AML-193 (cell line): ENCODE data around the gene NDC1.

Experiments
- DNase-seq, 2 experiments: peaks; one replicate each; lab custom pipeline; 2025; lab: John Stamatoyannopoulos, UW

Gene NDC1

GRCh38 chr1:53731779-53732305 lies 106.3 kb downstream of the NDC1 start:
- DNase-seq = no peak

- no peak for DNase-seq
Observed at GRCh38 chr1:53731043-53731600, 107.0 kb downstream of the NDC1 start.

GRCh38 chr1:53730224-53730865 lies 107.8 kb downstream of the NDC1 start:
- DNase-seq = no peak

GRCh38 chr1:53729456-53730223 lies 108.5 kb downstream of the NDC1 start:
- no peak for DNase-seq

GRCh38 chr1:53728702-53729455 lies 109.2 kb downstream of the NDC1 start:
- DNase-seq = no peak

GRCh38 chr1:53728196-53728595 lies 109.9 kb downstream of the NDC1 start:
- no peak for DNase-seq

GRCh38 chr1:53727461-53728092 lies 110.5 kb downstream of the NDC1 start:
- no peak for DNase-seq

GRCh38 chr1:53726009-53726600 lies 112.0 kb downstream of the NDC1 start:
- DNase-seq = no peak

- no peak for DNase-seq
Observed at GRCh38 chr1:53725238-53725689, 112.8 kb downstream of the NDC1 start.

- DNase-seq = no peak
Observed at GRCh38 chr1:53722025-53722424, 116.1 kb downstream of the NDC1 start.

GRCh38 chr1:53721088-53721487 lies 117.0 kb downstream of the NDC1 start:
- no peak for DNase-seq

GRCh38 chr1:53719469-53719868 lies 118.6 kb downstream of the NDC1 start:
- DNase-seq = no peak

GRCh38 chr1:53718443-53718842 lies 119.7 kb downstream of the NDC1 start:
- no peak for DNase-seq

GRCh38 chr1:53717025-53717804 lies 120.9 kb downstream of the NDC1 start:
- DNase-seq = no peak

- no peak for DNase-seq
Observed at GRCh38 chr1:53716150-53716549, 121.9 kb downstream of the NDC1 start.

- peak in 1 of 2 experiments; percentile 11 for DNase-seq
Observed at GRCh38 chr1:53715478-53715877, 122.6 kb downstream of the NDC1 start.
